Measurements from ENCODE around the gene DLGAP4.

DNA sequence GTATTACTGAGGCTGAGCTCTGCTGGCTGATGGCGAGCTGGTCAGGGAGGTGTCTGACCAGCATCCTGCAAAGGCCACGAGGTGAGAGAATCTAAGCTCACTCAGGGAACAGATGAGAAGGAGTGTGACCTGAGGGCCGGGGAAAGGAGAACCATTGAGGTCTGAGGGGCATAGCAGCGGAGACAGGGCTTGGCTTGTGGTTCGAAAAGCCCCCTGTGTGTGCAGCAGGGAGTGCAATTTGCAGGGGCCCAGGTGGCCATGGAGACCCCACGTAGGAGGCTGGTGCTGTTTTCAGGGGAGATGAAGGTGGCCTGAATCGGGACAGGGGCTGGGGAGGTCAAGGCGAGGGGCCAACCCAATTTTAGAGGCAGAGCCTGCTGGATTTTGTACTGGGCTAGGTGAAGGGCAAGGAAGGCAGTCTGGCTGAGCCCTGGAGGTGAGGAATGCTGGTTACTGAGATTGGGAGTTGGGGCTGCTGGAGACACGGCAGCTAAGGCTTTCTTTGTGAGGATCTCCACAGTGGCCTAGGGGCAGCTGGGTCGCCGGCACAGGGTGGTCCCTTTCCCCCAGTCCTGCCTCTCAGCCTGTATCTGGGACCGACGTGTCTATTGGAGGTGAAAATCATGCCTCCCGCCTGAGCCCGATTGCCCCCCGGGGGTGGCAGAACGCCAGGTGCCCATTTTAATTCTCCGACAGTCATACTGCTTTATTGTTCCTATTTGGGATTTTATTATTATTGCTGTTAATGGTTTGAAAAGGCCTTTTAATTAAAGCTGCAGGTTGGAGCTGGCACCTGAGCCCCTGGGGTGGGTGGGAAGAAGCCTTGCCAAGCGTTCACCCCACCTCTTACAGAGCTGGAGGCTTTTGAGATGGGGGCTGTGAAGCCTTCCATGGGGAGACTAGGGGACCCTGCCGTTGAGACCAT is 28.4 kb downstream of the DLGAP4 start:
- TF ChIP-seq POLR2A (IDR thresholded peaks at IDR 0.05; ENCODE audit: insufficient read depth in 1 of 2, low read depth in 2 of 2, low read length in 2 of 2) (no peak), CBX1 (IDR thresholded peaks at IDR 0.05; ENCODE audit: low read depth) (no peak), PREB (CRISPR knock-in tag; IDR thresholded peaks at IDR 0.05) (no peak), POLR2AphosphoS5 (IDR thresholded peaks at IDR 0.05; ENCODE audit: low read depth, low read length) (no peak), MBNL3 (CRISPR knock-in tag; conservative IDR thresholded peaks at IDR 0.05) (no peak), SETDB1 (CRISPR knock-in tag; IDR thresholded peaks at IDR 0.05; ENCODE audit: borderline replicate concordance) (no peak), JUND (CRISPR knock-in tag; IDR thresholded peaks at IDR 0.05) (no peak), ZNF777 (CRISPR knock-in tag; IDR thresholded peaks at IDR 0.05) (no peak), ETS1 (CRISPR knock-in tag; IDR thresholded peaks at IDR 0.05) (no peak), ZNF235 (CRISPR knock-in tag; IDR thresholded peaks at IDR 0.05; ENCODE audit: borderline replicate concordance) (no peak)

All from HepG2 (cell line).